Neural cell (in vitro differentiated cells): ENCODE results near the gene IL17RB. TPM values are rescaled to one million over a fixed set of nuclear protein-coding genes. Genes with fewer than 3 reads are reported as not detected.

Experiments
- H2AFZ ChIP-seq: fragments of 200-600, 300-800 bp; sonication (generic), shearing (Covaris generic); 2 replicates; pipeline ENCODE4 v1.6.0; 2014; ENCODE audit warnings: low read depth, mild to moderate bottlenecking, antibody characterized with exemption, low read length, moderate library complexity
- H3F3A ChIP-seq: fragments of 200-600 bp; shearing (Covaris generic); 2 replicates; pipeline ENCODE4 v1.6.1; 2016; ENCODE audit warnings: mild to moderate bottlenecking, moderate library complexity, mixed read lengths, antibody characterized with exemption, low read length; ENCODE audit not compliant: insufficient read depth, poor library complexity, severe bottlenecking
- H3K27ac ChIP-seq: fragments of 200-600, 300-800 bp; sonication (generic), shearing (Covaris generic); 2 replicates; pipeline ENCODE4 v1.5.1; 2014; ENCODE audit warnings: mild to moderate bottlenecking, low read length, moderate library complexity
- H3K27me3 ChIP-seq: fragments of 300-800, 200-600 bp; sonication (generic), shearing (Covaris generic); 2 replicates; pipeline ENCODE4 v1.6.0; 2014; ENCODE audit warnings: mild to moderate bottlenecking, low read depth, low read length, moderate library complexity; ENCODE audit not compliant: insufficient read depth
- H3K36me3 ChIP-seq: fragments of 300-800, 200-600 bp; sonication (generic), shearing (Covaris generic); 2 replicates; pipeline ENCODE4 v1.5.1; 2014; ENCODE audit warnings: mild to moderate bottlenecking, antibody characterized with exemption, low read length, moderate library complexity; ENCODE audit not compliant: insufficient read depth
- H3K4me2 ChIP-seq: fragments of 300-800, 200-600 bp; sonication (generic), shearing (Covaris generic); 2 replicates; pipeline ENCODE4 v1.6.0; 2014; ENCODE audit warnings: mild to moderate bottlenecking, low read length
- H3K4me3 ChIP-seq: fragments of 300-800, 200-600 bp; sonication (generic), shearing (Covaris generic); 2 replicates; pipeline ENCODE4 v1.5.1; 2014; ENCODE audit warnings: mild to moderate bottlenecking, low read length, moderate library complexity
- H3K79me2 ChIP-seq: fragments of 200-600 bp; shearing (Covaris generic); replicated peaks from 2 replicates; pipeline ENCODE4 v1.6.0; 2014; ENCODE audit warnings: mild to moderate bottlenecking, low read length, moderate library complexity; ENCODE audit not compliant: insufficient read depth
- H3K9ac ChIP-seq: fragments of 300-800, 200-600 bp; sonication (generic), shearing (Covaris generic); 2 replicates; pipeline ENCODE4 v1.6.1; 2016; ENCODE audit warnings: mild to moderate bottlenecking, low read length, mixed read lengths
- H3K9me2 ChIP-seq: fragments of 200-600 bp; shearing (Covaris generic); 2 replicates; pipeline ENCODE4 v1.6.1; 2016; ENCODE audit warnings: mild to moderate bottlenecking, low read length, mixed read lengths; ENCODE audit not compliant: insufficient read depth
- H3K9me3 ChIP-seq: fragments of 200-600, 300-800 bp; sonication (generic), shearing (Covaris generic); 2 replicates; pipeline ENCODE4 v1.6.1; 2016; ENCODE audit warnings: mild to moderate bottlenecking, mixed run types, low read length, moderate library complexity, mixed read lengths
- H4K20me1 ChIP-seq: fragments of 200-600 bp; shearing (Covaris generic); 2 replicates; pipeline ENCODE4 v1.6.1; 2016; ENCODE audit warnings: mild to moderate bottlenecking, mixed run types; ENCODE audit not compliant: insufficient read depth
- EP300 ChIP-seq: fragments of 450-650 bp; conservative IDR thresholded peaks from 2 replicates; pipeline ENCODE4 v1.6.1; 2014; ENCODE audit warnings: antibody characterized with exemption, mild to moderate bottlenecking, moderate library complexity; ENCODE audit not compliant: poor library complexity, severe bottlenecking
- EZH2 ChIP-seq: fragments of 200-600, 300-800 bp; shearing (Covaris generic), sonication (generic); IDR thresholded peaks from 2 replicates; pipeline ENCODE4 v1.6.1; 2014; ENCODE audit warnings: antibody characterized with exemption, low read length, borderline replicate concordance, mild to moderate bottlenecking; ENCODE audit not compliant: insufficient read depth, poor library complexity, severe bottlenecking
- MXI1 ChIP-seq: fragments of 450-650 bp; conservative IDR thresholded peaks from 2 replicates; pipeline ENCODE4 v1.6.1; 2014; ENCODE audit warnings: antibody characterized with exemption, mild to moderate bottlenecking; ENCODE audit not compliant: poor library complexity, severe bottlenecking
- POLR2AphosphoS5 ChIP-seq: IDR thresholded peaks from 2 replicates; pipeline ENCODE4 v1.6.1; 2012
- RAD21 ChIP-seq: fragments of 450-650 bp; conservative IDR thresholded peaks from 2 replicates; pipeline ENCODE4 v1.6.1; 2014; ENCODE audit warnings: antibody characterized with exemption, mild to moderate bottlenecking, moderate library complexity
- SMC3 ChIP-seq: fragments of 450-650 bp; conservative IDR thresholded peaks from 2 replicates; pipeline ENCODE4 v1.6.1; 2014; ENCODE audit warnings: antibody characterized with exemption, mild to moderate bottlenecking, moderate library complexity; ENCODE audit not compliant: poor library complexity
- TAF1 ChIP-seq: IDR thresholded peaks from 2 replicates; pipeline ENCODE4 v1.6.1; 2012; ENCODE audit warnings: low read depth
- polyA plus RNA-seq: library from polyadenylated mRNA; depleted of rRNA; stranded (reverse); fragments of >200 nt; gene quantifications from 2 replicates; pipeline ENCODE4 v1.2.3, GENCODE V29; 2014
- TF ChIP-seq, protein P1 (sequence below): IDR thresholded peaks from 2 replicates; pipeline ENCODE4 v1.6.1; 2012; ENCODE audit warnings: borderline replicate concordance
- TF ChIP-seq, protein P2 (sequence below): fragments of 450-650 bp; IDR thresholded peaks from 2 replicates; pipeline ENCODE4 v1.5.1; 2014; ENCODE audit warnings: antibody characterized with exemption, mild to moderate bottlenecking, moderate library complexity; ENCODE audit not compliant: poor library complexity, severe bottlenecking

Gene IL17RB
- polyA plus RNA-seq, 1 donor from 2014 or later, result 0.83 TPM

DNA sequence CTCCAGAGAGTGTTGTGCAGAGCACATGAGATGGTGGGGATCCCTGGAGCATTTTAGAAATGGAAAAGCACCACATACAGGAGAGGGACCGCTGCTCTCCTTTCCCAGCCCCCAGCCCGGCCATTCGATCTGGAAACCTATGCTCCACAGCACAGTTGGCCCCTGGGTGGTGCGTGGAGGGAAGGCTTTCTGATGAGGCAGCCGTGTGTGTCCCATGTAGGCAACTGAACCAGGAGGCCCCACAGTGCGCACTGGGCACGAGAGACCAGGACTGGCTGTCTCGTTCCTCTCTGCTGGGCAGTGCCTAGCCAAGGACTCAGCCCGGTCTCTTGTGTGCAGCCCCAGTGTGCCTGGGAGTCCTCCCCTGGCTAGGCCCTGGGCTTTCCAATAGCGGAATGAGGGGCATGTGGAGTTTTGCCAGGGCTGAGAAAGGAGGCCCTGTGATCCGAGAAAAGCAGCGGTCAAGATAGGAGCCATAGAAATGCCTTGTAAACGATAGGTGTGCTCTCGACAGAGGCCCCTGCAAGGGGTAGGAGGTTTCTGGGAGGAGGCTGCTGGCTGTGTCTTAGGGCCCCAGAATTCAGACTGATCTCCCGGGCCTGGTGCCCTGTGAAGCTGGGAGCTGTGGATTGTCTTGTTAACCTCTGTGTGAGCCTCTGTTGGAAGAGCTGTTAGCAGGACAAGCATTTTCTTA is 39.1 kb upstream of the IL17RB start:
- no peaks in the 10 kb centered on the region for H3K27me3 ChIP-seq
- no peak overlapping the region for H3K9ac ChIP-seq
- no peak overlapping the region for H3K27ac ChIP-seq
- no peak overlapping the region for H2AFZ ChIP-seq
- H3K79me2 ChIP-seq, result no peaks in the 10 kb centered on the region
- no peak overlapping the region for H3K4me3 ChIP-seq
- H3K9me3 ChIP-seq, result no peaks in the 10 kb centered on the region
- H3K9me2 ChIP-seq, result no peaks in the 10 kb centered on the region
- peaks cover 4% of the 10 kb centered on the region for H3K36me3 ChIP-seq
- TF ChIP-seq EZH2 (no peak), TAF1 (no peak), EP300 (no peak), RAD21 (no peak), POLR2AphosphoS5 (no peak), SMC3 (no peak), MXI1 (no peak)
- TF ChIP-seq, protein P1, sequence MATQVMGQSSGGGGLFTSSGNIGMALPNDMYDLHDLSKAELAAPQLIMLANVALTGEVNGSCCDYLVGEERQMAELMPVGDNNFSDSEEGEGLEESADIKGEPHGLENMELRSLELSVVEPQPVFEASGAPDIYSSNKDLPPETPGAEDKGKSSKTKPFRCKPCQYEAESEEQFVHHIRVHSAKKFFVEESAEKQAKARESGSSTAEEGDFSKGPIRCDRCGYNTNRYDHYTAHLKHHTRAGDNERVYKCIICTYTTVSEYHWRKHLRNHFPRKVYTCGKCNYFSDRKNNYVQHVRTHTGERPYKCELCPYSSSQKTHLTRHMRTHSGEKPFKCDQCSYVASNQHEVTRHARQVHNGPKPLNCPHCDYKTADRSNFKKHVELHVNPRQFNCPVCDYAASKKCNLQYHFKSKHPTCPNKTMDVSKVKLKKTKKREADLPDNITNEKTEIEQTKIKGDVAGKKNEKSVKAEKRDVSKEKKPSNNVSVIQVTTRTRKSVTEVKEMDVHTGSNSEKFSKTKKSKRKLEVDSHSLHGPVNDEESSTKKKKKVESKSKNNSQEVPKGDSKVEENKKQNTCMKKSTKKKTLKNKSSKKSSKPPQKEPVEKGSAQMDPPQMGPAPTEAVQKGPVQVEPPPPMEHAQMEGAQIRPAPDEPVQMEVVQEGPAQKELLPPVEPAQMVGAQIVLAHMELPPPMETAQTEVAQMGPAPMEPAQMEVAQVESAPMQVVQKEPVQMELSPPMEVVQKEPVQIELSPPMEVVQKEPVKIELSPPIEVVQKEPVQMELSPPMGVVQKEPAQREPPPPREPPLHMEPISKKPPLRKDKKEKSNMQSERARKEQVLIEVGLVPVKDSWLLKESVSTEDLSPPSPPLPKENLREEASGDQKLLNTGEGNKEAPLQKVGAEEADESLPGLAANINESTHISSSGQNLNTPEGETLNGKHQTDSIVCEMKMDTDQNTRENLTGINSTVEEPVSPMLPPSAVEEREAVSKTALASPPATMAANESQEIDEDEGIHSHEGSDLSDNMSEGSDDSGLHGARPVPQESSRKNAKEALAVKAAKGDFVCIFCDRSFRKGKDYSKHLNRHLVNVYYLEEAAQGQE, result no peak
- TF ChIP-seq, protein P2, sequence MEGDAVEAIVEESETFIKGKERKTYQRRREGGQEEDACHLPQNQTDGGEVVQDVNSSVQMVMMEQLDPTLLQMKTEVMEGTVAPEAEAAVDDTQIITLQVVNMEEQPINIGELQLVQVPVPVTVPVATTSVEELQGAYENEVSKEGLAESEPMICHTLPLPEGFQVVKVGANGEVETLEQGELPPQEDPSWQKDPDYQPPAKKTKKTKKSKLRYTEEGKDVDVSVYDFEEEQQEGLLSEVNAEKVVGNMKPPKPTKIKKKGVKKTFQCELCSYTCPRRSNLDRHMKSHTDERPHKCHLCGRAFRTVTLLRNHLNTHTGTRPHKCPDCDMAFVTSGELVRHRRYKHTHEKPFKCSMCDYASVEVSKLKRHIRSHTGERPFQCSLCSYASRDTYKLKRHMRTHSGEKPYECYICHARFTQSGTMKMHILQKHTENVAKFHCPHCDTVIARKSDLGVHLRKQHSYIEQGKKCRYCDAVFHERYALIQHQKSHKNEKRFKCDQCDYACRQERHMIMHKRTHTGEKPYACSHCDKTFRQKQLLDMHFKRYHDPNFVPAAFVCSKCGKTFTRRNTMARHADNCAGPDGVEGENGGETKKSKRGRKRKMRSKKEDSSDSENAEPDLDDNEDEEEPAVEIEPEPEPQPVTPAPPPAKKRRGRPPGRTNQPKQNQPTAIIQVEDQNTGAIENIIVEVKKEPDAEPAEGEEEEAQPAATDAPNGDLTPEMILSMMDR, result no peak
- H3K4me2 ChIP-seq, result no peak overlapping the region
- H4K20me1 ChIP-seq, result no peaks in the 10 kb centered on the region
- no peaks in the 10 kb centered on the region for H3F3A ChIP-seq

DNA sequence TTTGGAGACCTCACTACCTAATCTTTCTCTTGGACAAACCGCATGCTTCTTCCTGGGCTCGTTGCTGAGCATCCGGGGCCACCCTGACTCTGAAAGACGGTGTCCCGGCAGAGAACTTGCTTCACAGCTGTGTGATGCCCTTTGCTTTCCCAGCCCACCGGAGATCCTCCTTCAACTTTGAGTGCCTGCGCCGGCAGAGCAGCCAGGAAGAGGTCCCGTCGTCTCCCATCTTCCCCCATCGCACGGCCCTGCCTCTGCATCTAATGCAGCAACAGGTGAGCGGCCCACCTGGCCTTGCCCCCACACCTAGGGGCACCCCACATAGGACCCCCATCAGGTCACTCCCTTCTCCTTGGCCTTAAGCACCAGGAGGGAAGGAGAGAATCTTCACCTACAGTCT is 37.9 kb upstream of the IL17RB start:
- Histone ChIP-seq H3K79me2 (no peaks in the 10 kb centered on the region), H3K4me3 (no peak overlapping the region), H3K9ac (no peak overlapping the region), H3K9me2 (no peaks in the 10 kb centered on the region), H3K36me3 (peaks cover 4% of the 10 kb centered on the region), H3K9me3 (no peaks in the 10 kb centered on the region), H3K4me2 (no peak overlapping the region), H3F3A (no peaks in the 10 kb centered on the region), H4K20me1 (no peaks in the 10 kb centered on the region), H2AFZ (no peak overlapping the region), H3K27ac (no peak overlapping the region), H3K27me3 (no peaks in the 10 kb centered on the region)
- TF ChIP-seq, protein P1, result no peak
- TF ChIP-seq EZH2 (no peak), SMC3 (no peak), POLR2AphosphoS5 (no peak), TAF1 (no peak), EP300 (no peak), RAD21 (no peak), MXI1 (no peak)
- TF ChIP-seq, protein P2, result no peak
